Sigmoid colon (tissue), 7 donors: Measurements from ENCODE around the gene PLEKHB1. TPM values are rescaled to one million over a fixed set of nuclear protein-coding genes. Genes with fewer than 3 reads are reported as not detected.

Source experiments
- DNase-seq: peaks from one replicate; pipeline ENCODE4 v3.0.0-alpha.2; 2019
- H3K27ac ChIP-seq, 4 donors: fragments of 200-600 bp; sonication (generic); one replicate each; pipeline ENCODE4 v1.5.1; 2016 to 2019; ENCODE audit warnings: mild to moderate bottlenecking in 1 of 4
- H3K27me3 ChIP-seq, 3 donors: fragments of 200-600 bp; sonication (generic); one replicate each; pipeline ENCODE4 v1.5.1; 2019; ENCODE audit warnings: mild to moderate bottlenecking in 1 of 3
- H3K36me3 ChIP-seq, 4 donors: fragments of 200-600 bp; sonication (generic); one replicate each; pipeline ENCODE4 v1.5.1; 2016 to 2019
- H3K4me1 ChIP-seq, 4 donors: fragments of 200-600 bp; sonication (generic); one replicate each; pipeline ENCODE4 v1.5.1; 2017 to 2019
- H3K4me3 ChIP-seq, 4 donors: fragments of 200-600 bp; sonication (generic); one replicate each; pipeline ENCODE4 v1.5.1; 2017 to 2019; ENCODE audit warnings: mild to moderate bottlenecking in 2 of 4, moderate library complexity in 1 of 4
- H3K9me3 ChIP-seq, 4 donors: fragments of 200-600 bp in 3 of 4; sonication (generic) in 3 of 4; one replicate each; pipeline versions ENCODE4 v1.5.1 to v1.6.1; 2013 to 2019
- EP300 ChIP-seq, 4 donors: sonication (generic); formaldehyde crosslinking; IDR thresholded peaks; one replicate each; pipeline ENCODE4 v1.6.1; 2017; ENCODE audit warnings: antibody characterized with exemption in 4 of 4
- POLR2A ChIP-seq, 2 donors: fragments of 450-650 bp; IDR thresholded peaks; one replicate each; pipeline ENCODE4 v1.6.1; 2016; ENCODE audit warnings: antibody characterized with exemption in 2 of 2, mild to moderate bottlenecking in 2 of 2, moderate library complexity in 2 of 2
- POLR2AphosphoS5 ChIP-seq, 4 donors: sonication (generic); formaldehyde crosslinking; IDR thresholded peaks; one replicate each; pipeline ENCODE4 v1.6.1; 2017; ENCODE audit warnings: antibody characterized with exemption in 4 of 4
- WGBS, 2 donors: extraction: QIAGEN DNeasy Blood & Tissue Kit; methylation state at CpG; one replicate each; pipeline ENCODE4 v1.1.7; 2013; 5-methylcytosine and 5-hydroxymethylcytosine counted together
- intact Hi-C: fragments of 100-400 bp; cut with DNase I; formaldehyde crosslinking; loops from one replicate; pipeline ENCODE4 v1.15.1; 2023
- polyA plus RNA-seq, 3 donors: library from polyadenylated mRNA; stranded (reverse); fragments of 200-250 nt; gene quantifications; one replicate each; pipeline ENCODE4 v1.2.3, GENCODE V29; 2013
- total RNA-seq, 4 donors: library from RNA; depleted of rRNA; stranded (reverse); fragments of >200 nt; gene quantifications; one replicate each; pipeline ENCODE4 v1.1.0, GENCODE V29; 2016
- TF ChIP-seq, protein P1 (sequence below), 4 experiments: fragments of 450-650 bp in 3 of 4; fragments of 200-600 bp in 1 of 4; IDR thresholded peaks; one replicate each; pipeline ENCODE4 v1.5.1; 2016 to 2019; ENCODE audit warnings: antibody characterized with exemption in 4 of 4, mild to moderate bottlenecking in 3 of 4, moderate library complexity in 2 of 4
- donor health status: healthy with polysubstance abuse.
- donor health status: Bipolar disorder and iron deficiency.
- donor health status: healthy.

PLEKHB1 gene
- total and polyA plus RNA-seq, 7 donors: 15.2 to 90.3 (median 30.3) TPM

DNA sequence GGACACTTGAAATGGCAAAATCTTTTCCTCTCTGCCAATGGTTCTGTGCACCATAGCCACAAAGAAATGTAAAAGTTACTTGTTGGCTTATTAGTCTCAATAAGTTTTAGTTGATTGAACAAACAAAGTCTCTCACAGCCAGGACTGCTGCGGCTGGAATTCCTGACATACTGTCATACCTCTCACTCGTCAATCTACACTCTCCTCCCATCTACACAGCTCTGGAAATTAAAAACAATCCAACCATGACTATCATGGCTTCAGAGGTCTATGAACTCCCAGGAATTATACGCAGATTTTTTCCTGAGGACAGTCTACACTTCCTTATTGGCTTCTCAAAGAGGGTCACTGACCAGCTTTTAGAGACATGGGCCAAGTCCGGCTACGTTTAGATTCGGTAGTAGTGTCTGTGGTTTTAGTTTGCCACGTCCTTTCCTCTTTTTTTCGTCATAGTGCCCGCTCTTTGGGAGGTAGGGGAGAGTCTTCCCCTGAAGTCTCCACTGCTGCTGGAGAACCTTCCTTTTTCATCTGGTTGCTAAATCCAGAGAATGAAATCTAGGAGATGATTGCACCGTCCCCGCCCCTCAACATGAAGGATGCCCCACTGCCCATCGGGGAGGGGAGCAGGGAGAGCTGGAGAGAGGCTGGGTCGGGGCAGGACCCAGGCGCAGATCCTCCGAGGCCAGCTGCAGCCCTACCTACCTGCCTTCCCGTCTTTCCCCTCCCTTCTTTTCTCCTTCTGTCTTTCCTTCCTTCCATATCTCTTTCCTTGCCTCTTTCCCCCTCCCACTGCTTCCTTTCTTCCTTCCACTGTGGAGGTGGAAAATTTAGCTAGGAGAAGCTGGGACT is 1.0 kb upstream of the PLEKHB1 start:
- no peak for DNase-seq
- Histone ChIP-seq H3K9me3 (no peaks in the 10 kb centered on the region), H3K27ac (no peak overlapping the region), H3K36me3 (no peaks in the 10 kb centered on the region), H3K27me3 (no peaks in the 10 kb centered on the region), H3K4me3 (no peak overlapping the region), H3K4me1 (peaks cover 0 to 6% (median 3%) of the 10 kb centered on the region in 4 donors)
- WGBS, 2 donors: 58 to 74% methylated on average over 16 of the region's 16 CpGs
- TF ChIP-seq, protein P1, sequence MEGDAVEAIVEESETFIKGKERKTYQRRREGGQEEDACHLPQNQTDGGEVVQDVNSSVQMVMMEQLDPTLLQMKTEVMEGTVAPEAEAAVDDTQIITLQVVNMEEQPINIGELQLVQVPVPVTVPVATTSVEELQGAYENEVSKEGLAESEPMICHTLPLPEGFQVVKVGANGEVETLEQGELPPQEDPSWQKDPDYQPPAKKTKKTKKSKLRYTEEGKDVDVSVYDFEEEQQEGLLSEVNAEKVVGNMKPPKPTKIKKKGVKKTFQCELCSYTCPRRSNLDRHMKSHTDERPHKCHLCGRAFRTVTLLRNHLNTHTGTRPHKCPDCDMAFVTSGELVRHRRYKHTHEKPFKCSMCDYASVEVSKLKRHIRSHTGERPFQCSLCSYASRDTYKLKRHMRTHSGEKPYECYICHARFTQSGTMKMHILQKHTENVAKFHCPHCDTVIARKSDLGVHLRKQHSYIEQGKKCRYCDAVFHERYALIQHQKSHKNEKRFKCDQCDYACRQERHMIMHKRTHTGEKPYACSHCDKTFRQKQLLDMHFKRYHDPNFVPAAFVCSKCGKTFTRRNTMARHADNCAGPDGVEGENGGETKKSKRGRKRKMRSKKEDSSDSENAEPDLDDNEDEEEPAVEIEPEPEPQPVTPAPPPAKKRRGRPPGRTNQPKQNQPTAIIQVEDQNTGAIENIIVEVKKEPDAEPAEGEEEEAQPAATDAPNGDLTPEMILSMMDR (IDR thresholded peaks at IDR 0.05): no peak
- TF ChIP-seq POLR2AphosphoS5 (IDR thresholded peaks at IDR 0.05) (no peak), EP300 (IDR thresholded peaks at IDR 0.05) (no peak), POLR2A (IDR thresholded peaks at IDR 0.05) (no peak)
- intact Hi-C loops: no loop called here

DNA sequence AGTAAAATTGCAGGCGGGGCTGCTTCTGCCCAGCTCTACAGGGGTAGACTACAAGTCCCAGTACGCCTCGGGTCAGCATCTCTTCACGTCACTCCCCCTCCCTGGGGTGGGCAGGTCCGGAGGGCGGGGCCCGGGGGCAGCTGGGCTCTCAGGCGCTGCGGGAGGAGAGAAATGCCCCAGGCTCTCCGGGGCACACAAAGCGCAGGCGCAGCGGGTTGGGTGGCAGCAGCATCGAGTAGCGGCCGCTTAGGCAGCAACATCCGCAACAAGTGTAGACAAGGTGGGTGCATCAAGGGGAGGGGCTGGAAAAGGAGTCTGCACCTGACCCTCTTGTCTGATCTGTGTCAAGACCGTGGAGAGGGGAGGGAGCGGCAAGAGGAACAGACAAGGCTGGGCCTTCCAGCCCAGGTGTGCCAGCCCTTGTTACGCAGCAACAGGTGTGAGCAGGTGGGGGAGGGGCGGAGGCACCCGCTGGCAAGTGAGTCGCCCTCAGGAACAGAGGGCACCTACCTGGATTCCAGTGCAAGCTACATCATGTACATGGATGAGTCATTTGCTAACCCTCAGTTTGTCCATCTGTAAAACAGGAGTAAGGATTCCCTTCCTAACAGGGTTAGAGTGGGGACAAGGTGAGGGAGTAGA is 1.2 kb downstream of the PLEKHB1 start:
- H3K27me3 ChIP-seq: no peaks in the 10 kb centered on the region
- peak overlapping the region; percentile 31 to 61 (median 51) for H3K27ac ChIP-seq
- no peaks in the 10 kb centered on the region for H3K9me3 ChIP-seq
- peaks cover 0 to 6% (median 3%) of the 10 kb centered on the region in 4 donors for H3K4me1 ChIP-seq
- intact Hi-C loops: no loop called here
- no peaks in the 10 kb centered on the region for H3K36me3 ChIP-seq
- WGBS, 2 donors: 4 to 11% methylated on average over 23 of the region's 23 CpGs
- peak; percentile 95 for DNase-seq
- peak overlapping the region; percentile 25 to 46 (median 39) for H3K4me3 ChIP-seq
- no peak for TF ChIP-seq POLR2A (IDR thresholded peaks at IDR 0.05)
- peak in 3 of 4 donors; percentile 47 to 68 (median 67) for TF ChIP-seq POLR2AphosphoS5 (IDR thresholded peaks at IDR 0.05)
- TF ChIP-seq, protein P1 (IDR thresholded peaks at IDR 0.05): no peak
- TF ChIP-seq EP300 (IDR thresholded peaks at IDR 0.05): no peak

- WGBS, 2 donors: 84 to 92% methylated on average over 9 of the region's 9 CpGs
- intact Hi-C loops: no loop called here
- no peak for TF ChIP-seq POLR2A (IDR thresholded peaks at IDR 0.05)
- TF ChIP-seq, protein P1 (IDR thresholded peaks at IDR 0.05): no peak
- TF ChIP-seq POLR2AphosphoS5 (IDR thresholded peaks at IDR 0.05): no peak
- no peak for TF ChIP-seq EP300 (IDR thresholded peaks at IDR 0.05)
- Histone ChIP-seq H3K36me3 (no peaks in the 10 kb centered on the region), H3K4me1 (peaks cover 0 to 6% (median 3%) of the 10 kb centered on the region in 4 donors), H3K9me3 (no peaks in the 10 kb centered on the region), H3K27ac (peak overlapping the region in 3 of 4 donors; percentile 18 to 61 (median 56)), H3K27me3 (no peaks in the 10 kb centered on the region), H3K4me3 (peak overlapping the region; percentile 25 to 46 (median 39))
- no peak for DNase-seq
These were observed 1.7 kb downstream of the PLEKHB1 start for GRCh38 chr11:73648121-73648520.

GRCh38 chr11:73648571-73649046 is 2.2 kb downstream of the PLEKHB1 start:
- WGBS, 2 donors: 49 to 65% methylated on average over 8 of the region's 8 CpGs
- Histone ChIP-seq H3K9me3 (no peaks in the 10 kb centered on the region), H3K36me3 (no peaks in the 10 kb centered on the region), H3K27me3 (no peaks in the 10 kb centered on the region), H3K4me1 (peaks cover 0 to 6% (median 3%) of the 10 kb centered on the region in 4 donors), H3K4me3 (peak overlapping the region in 2 of 4 donors; percentile 39), H3K27ac (peak overlapping the region in 3 of 4 donors; percentile 18 to 61 (median 35))
- DNase-seq: no peak
- TF ChIP-seq POLR2AphosphoS5 (IDR thresholded peaks at IDR 0.05) (no peak), POLR2A (IDR thresholded peaks at IDR 0.05) (no peak), EP300 (IDR thresholded peaks at IDR 0.05) (no peak)
- TF ChIP-seq, protein P1 (IDR thresholded peaks at IDR 0.05): no peak
- intact Hi-C loops: no loop called here
